Jurkat, Clone E6-1 (cell line): ENCODE results near the gene GTF2F2. TPM values are rescaled to one million over a fixed set of nuclear protein-coding genes. Genes with fewer than 3 reads are reported as not detected.

Source experiments
- DNase-seq: peaks from one replicate; pipeline ENCODE4 v3.0.0-alpha.2; 2011; ENCODE audit warnings: low read depth, low spot score
- H3K4me3 ChIP-seq: 2 replicates; pipeline ENCODE4 v1.5.1; 2011; ENCODE audit warnings: mild to moderate bottlenecking, low read length, control low read depth, moderate library complexity
- polyA plus RNA-seq: library from polyadenylated mRNA; unstranded; fragments of >200 nt; gene quantifications from one replicate; pipeline ENCODE4 v1.2.1, GENCODE V29; 2012; ENCODE audit warnings: missing spikeins; ENCODE audit not compliant: insufficient read length, insufficient read depth

Gene GTF2F2
- 28.6 TPM for polyA plus RNA-seq

DNA sequence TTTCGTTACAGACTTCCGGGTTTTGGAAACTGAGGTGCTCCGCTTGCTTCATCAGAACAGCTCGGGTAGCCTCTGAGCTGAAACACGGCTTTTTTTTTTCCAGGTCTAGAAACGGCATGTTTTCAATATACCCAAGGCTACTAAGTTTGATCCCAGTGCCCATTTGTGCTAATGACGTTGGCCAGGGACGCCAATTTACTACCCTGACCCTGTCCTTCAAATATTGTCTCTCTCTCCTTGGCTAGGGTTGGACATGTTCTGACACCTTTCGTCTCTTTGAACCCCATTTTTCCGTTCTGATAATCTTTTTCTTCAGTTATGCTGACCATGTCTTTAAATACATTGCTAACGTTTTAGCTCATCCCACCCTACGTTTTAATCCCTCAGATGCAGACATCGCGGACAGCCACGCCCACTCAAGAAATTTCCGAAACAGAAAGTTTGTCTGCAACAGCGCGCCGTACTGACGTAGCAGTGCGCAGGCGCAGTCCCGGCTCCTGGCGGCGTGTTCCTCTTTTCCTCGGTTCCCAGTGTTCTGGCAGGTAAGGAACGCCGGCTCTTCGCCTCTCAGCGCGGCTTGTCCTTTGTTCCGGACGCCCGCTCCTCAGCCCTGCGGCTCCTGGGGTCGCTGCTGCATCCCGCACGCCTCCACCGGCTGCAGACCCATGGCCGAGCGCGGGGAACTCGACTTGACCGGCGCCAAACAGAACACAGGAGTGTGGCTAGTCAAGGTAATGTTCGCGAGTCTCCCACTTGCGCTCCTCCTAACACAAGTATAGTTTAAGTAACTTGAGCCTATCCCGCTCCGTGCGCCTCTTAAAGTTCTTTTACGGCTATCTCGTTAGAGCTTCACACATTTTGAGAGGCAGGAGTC, at the start of gene GTF2F2:
GTF2F2 (plus strand) TSS at position 520 of the 874 bp plus-strand sequence; CDS start at position 666, 146 bp downstream.
- DNase-seq: peak; percentile 84
- H3K4me3 ChIP-seq: peak within 1 kb of the TSS; percentile 79

DNA sequence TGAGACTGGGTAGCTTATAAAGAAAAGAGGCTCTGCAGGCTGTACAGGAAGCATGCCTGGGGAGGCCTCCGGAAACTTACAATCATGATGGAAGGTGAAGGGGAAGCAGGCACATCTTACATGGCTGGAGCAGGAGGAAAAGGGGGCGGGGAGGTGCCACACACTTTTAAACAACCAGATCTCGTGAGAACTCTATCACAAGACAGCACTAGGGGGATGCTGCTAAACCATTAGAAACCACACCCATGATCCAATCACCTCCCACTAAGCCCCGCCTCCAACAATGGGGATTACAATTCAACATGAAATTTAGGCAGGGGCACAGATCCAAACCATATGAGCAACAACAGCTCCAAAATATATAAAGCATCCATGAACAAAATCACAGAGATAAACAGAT, 46.5 kb upstream of the GTF2F2 start:
- H3K4me3 ChIP-seq: no peak overlapping the region
- no peak for DNase-seq

DNA sequence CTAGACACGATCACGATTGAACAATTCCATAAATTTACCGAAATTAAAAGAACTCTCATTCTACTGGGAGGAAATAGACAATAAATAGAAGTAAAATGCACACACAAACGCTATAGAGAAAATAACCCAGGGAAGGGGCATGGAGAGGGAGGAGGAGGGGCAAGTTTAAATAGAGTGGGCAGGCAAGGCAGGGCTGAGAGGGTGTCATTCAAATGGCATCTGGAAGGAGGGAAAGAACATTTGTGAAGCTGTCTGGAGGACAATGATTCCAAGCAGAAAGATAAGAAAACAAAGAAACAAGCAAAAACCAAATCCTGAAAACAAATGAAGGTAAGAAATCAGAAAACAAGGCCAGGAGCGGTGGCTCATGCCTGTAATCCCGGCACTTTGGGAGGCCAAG, 45.6 kb upstream of the GTF2F2 start:
- DNase-seq: no peak
- no peak overlapping the region for H3K4me3 ChIP-seq

DNA sequence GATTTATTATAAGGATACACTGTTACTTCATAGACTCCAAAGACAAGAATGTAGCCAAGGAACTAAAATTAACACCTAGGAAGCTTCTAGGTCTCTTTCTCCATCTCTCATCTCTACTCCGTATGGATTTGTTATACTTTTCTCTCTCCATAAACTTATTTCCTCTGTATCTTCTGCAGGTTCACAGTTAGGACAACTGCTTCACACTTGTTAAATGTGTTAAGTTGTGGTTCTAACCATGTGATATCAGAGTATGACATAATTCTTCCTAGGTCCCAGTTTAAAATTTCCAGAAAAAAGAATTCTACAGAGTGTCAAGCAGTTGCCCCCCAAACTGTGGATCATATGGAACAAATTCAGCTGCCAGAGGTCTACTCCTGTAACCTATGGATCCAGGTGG, 42.3 kb upstream of the GTF2F2 start:
- no peak for DNase-seq
- no peak overlapping the region for H3K4me3 ChIP-seq

GRCh38 chr13:45082964-45083363, 37.3 kb upstream of the GTF2F2 start:
- no peak overlapping the region for H3K4me3 ChIP-seq
- DNase-seq: no peak

- no peak overlapping the region for H3K4me3 ChIP-seq
- no peak for DNase-seq
Observed at GRCh38 chr13:45084515-45084914, 35.8 kb upstream of the GTF2F2 start.

DNA sequence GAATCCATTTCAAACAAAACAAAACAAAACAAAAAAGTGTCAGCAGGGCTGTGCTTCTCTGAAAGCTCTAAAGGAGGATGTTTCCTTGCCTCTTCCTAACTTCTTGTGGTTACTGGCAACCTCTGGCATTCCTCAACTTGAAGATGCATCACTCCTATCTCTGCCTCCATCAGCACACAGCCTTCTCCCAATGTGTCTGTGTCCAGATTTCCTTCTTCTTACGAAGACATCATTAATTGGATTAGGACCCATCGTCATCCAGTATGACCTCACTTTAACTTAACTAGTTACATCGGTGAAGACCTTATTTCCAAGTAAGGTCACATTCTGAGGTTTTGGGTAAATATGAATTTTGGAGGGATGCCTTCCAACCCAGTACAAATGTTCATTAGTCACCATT, 33.8 kb upstream of the GTF2F2 start:
- no peak overlapping the region for H3K4me3 ChIP-seq
- DNase-seq: no peak

GRCh38 chr13:45092663-45093062, 27.6 kb upstream of the GTF2F2 start:
- peak; percentile 34 for DNase-seq
- no peak overlapping the region for H3K4me3 ChIP-seq

DNA sequence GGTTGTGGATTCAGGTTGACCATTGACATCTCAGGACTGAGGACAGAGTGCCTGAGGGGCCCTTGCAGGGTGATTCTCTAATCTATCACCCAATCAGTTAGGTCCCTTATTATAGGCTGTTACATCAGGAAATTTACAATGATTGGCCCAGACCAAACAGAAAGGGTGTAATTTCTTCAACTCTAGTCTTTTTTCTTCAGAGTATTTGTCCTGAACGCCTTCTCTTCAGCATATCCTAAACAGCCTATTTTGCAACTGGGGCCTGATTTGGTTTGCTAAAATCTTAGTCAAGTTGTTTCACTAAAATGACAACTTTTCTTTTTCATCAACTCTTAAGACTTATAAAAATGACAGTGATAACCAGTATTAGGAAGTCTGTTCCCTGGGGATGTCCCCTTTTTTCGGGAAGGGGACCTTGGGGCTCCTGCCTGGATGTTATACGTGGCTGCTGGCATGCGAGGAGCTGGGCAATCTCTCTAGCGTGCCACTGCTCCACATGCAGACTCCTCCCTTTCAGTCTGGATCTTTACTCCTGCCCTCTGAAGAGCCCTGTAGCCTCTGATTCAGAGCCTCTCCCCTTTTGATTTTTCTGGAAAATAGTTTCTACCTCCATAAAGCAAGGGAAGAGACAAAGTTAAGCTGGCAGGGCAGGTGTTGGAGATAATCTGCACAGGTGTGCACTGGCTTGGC, 19.6 kb upstream of the GTF2F2 start:
- H3K4me3 ChIP-seq: no peak overlapping the region
- DNase-seq: no peak

DNA sequence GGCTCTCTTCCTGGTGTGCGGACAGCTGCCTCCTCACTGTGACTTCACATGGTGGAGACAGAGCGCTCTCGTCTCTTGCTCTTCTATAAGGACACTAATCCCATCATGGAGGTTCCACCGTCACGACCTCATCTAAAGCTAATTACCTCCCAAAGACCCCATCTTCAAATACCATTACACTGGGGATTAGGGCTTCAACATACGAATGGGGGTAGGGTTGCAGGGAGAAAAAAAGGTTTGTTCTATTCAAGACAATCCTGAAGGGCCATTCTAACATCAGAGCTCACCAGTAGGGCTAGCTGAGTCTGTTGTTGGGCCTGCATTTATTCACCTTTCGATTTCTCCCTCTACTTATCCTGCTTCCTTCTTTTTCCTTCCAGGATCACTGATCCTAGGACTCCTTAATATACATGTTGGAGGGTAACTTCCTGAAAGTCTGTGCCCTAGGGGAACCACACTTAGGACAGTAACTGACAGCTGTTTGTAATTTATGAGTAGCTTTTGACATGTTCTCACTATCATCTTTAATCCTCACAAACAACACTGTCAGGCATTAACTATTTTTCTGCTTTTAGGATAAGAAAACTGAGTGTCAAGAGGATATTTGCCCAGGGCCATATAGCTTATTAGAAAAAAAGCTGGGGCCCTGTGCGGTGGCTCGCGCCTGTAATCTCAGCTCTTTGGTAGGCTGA, 18.8 kb upstream of the GTF2F2 start:
- no peak overlapping the region for H3K4me3 ChIP-seq
- no peak for DNase-seq

- DNase-seq: no peak
- no peak overlapping the region for H3K4me3 ChIP-seq
Observed at GRCh38 chr13:45102136-45102507, 18.2 kb upstream of the GTF2F2 start.

GRCh38 chr13:45103449-45103848, 16.9 kb upstream of the GTF2F2 start:
- H3K4me3 ChIP-seq: no peak overlapping the region
- DNase-seq: no peak

DNA sequence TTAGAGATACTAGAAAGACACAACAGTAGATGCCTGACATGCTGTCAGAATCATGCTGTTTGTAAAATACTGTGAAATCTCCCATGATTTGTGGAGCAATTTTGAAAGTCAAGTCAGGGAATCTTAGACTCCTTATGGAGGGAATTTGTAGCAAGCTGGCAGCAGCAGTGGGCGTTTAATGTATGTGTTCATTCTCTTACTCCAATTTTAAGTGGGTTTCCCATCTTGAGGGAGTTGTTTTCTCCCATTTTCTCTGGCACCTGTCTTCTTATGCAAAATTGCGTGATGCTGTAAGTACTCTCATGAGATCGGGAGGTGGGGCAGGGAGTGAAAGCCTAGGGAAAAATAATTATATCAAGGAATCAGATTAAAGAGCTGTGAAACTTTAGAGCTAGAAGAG, 16.0 kb upstream of the GTF2F2 start:
- H3K4me3 ChIP-seq: no peak overlapping the region
- no peak for DNase-seq

- DNase-seq: no peak
- no peak overlapping the region for H3K4me3 ChIP-seq
Observed at GRCh38 chr13:45105895-45106294, 14.4 kb upstream of the GTF2F2 start.

GRCh38 chr13:45107539-45107938, 12.8 kb upstream of the GTF2F2 start:
- no peak for DNase-seq
- no peak overlapping the region for H3K4me3 ChIP-seq

DNA sequence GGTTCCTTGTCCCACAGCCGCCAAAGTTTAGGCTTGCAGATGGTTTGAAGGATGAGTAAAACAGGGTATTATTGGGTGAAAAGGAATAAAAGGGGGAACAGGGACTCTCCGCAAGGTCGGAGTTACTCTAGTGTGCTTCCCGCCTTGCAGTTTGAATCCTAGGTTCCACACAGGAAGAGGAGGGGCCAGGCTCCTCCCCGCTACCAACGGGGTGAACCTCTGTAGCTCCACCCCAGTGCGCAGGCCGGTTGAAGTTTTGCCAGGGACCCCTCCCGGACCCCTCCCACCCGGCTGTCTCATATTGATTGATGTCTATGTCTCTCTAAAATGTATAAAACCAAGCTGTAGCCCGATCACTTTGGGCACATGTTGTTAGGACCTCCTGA, 11.6 kb upstream of the GTF2F2 start:
- no peak for DNase-seq
- no peak overlapping the region for H3K4me3 ChIP-seq

GRCh38 chr13:45109102-45109720, 11.1 kb upstream of the GTF2F2 start:
- DNase-seq: peak; percentile 18
- no peak overlapping the region for H3K4me3 ChIP-seq

GRCh38 chr13:45113233-45114224, 6.8 kb upstream of the GTF2F2 start:
- DNase-seq: no peak
- H3K4me3 ChIP-seq: no peak overlapping the region
